SK-N-SH (cell line): ENCODE measurements around the gene TECPR2.
"Not testable (repeated sequence)": the region's sequence is repeated elsewhere in the genome, so short reads cannot be mapped to it uniquely, and the experiment has no call there.

Experiments
- CTCF ChIP-seq: fragments of 200-600 bp; sonication (generic); IDR thresholded peaks from 2 replicates; pipeline ENCODE4 v1.6.1; 2017; ENCODE audit warnings: antibody characterized with exemption, mild to moderate bottlenecking, moderate library complexity
- EP300 ChIP-seq, 2 experiments: IDR thresholded peaks; 2 replicates each; pipeline versions ENCODE4 v1.4.0 to v1.6.1; 2012; ENCODE audit warnings: borderline replicate concordance in 1 of 2, low read depth in 1 of 2, low read length in 1 of 2
- MAX ChIP-seq: IDR thresholded peaks from 2 replicates; pipeline ENCODE4 v1.4.0; 2012; ENCODE audit warnings: low read depth
- RAD21 ChIP-seq: IDR thresholded peaks from 2 replicates; pipeline ENCODE4 v1.6.1; 2012; ENCODE audit warnings: mild to moderate bottlenecking, low read length
- RFX5 ChIP-seq: IDR thresholded peaks from 2 replicates; pipeline ENCODE4 v1.6.1; 2012; ENCODE audit warnings: mild to moderate bottlenecking, improper control_type of control experiment, low read length
- SIN3A ChIP-seq: IDR thresholded peaks from 2 replicates; pipeline ENCODE4 v1.6.1; 2012; ENCODE audit warnings: low read depth, mild to moderate bottlenecking, low read length, moderate library complexity, borderline replicate concordance

DNA sequence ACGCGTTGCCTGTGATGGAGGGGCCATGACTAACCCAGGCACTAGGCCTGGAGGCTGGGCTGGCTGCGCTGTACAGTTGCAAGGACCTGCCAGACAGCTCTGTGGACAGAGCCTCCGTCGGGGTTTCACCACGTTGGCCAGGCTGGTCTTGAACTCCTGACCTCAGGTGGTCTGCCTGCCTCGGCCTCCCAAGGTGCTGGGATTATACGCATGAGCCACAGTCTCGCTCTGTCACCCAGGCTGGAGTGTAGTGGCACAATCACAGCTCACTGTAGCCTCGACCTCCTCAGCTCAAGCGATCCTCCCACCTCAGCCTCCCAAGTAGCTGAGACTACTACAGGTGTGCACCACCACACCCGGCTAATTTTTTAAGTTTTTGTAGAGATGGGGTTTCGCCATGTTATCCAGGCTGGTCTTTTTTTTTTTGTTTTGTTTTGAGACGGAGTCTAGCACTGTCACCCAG, 178.3 kb downstream of the TECPR2 start:
- TF ChIP-seq MAX; CTCF; SIN3A; EP300 (IDR thresholded peaks at IDR 0.05; ENCODE audit: borderline replicate concordance in 1 of 2, low read depth in 1 of 2, low read length in 1 of 2); RAD21; RFX5: not testable (repeated sequence)
